Neural cell (in vitro differentiated cells): ENCODE results near the gene TMIGD1.

Experiments used
- CTCF ChIP-seq: fragments of 450-650 bp; IDR thresholded peaks from 2 replicates; pipeline ENCODE4 v1.5.1; 2014; ENCODE audit warnings: antibody characterized with exemption, mild to moderate bottlenecking, moderate library complexity; ENCODE audit not compliant: poor library complexity, severe bottlenecking
- EP300 ChIP-seq: fragments of 450-650 bp; conservative IDR thresholded peaks from 2 replicates; pipeline ENCODE4 v1.6.1; 2014; ENCODE audit warnings: antibody characterized with exemption, mild to moderate bottlenecking, moderate library complexity; ENCODE audit not compliant: poor library complexity, severe bottlenecking
- EZH2 ChIP-seq: fragments of 200-600, 300-800 bp; shearing (Covaris generic), sonication (generic); IDR thresholded peaks from 2 replicates; pipeline ENCODE4 v1.6.1; 2014; ENCODE audit warnings: antibody characterized with exemption, low read length, borderline replicate concordance, mild to moderate bottlenecking; ENCODE audit not compliant: insufficient read depth, poor library complexity, severe bottlenecking
- MXI1 ChIP-seq: fragments of 450-650 bp; conservative IDR thresholded peaks from 2 replicates; pipeline ENCODE4 v1.6.1; 2014; ENCODE audit warnings: antibody characterized with exemption, mild to moderate bottlenecking; ENCODE audit not compliant: poor library complexity, severe bottlenecking
- POLR2AphosphoS5 ChIP-seq: IDR thresholded peaks from 2 replicates; pipeline ENCODE4 v1.6.1; 2012
- RAD21 ChIP-seq: fragments of 450-650 bp; conservative IDR thresholded peaks from 2 replicates; pipeline ENCODE4 v1.6.1; 2014; ENCODE audit warnings: antibody characterized with exemption, mild to moderate bottlenecking, moderate library complexity
- REST ChIP-seq: IDR thresholded peaks from 2 replicates; pipeline ENCODE4 v1.6.1; 2012; ENCODE audit warnings: borderline replicate concordance
- SMC3 ChIP-seq: fragments of 450-650 bp; conservative IDR thresholded peaks from 2 replicates; pipeline ENCODE4 v1.6.1; 2014; ENCODE audit warnings: antibody characterized with exemption, mild to moderate bottlenecking, moderate library complexity; ENCODE audit not compliant: poor library complexity
- TAF1 ChIP-seq: IDR thresholded peaks from 2 replicates; pipeline ENCODE4 v1.6.1; 2012; ENCODE audit warnings: low read depth

- TF ChIP-seq REST (no peak), CTCF (no peak), TAF1 (no peak), RAD21 (no peak), POLR2AphosphoS5 (no peak), EP300 (no peak), EZH2 (no peak), SMC3 (no peak), MXI1 (no peak)
Observed at GRCh38 chr17:30380643-30381339, 46.9 kb upstream of the TMIGD1 start.
